HepG2 (cell line): Measurements from ENCODE around the gene CPT1C. TPM values are rescaled to one million over a fixed set of nuclear protein-coding genes. Genes with fewer than 3 reads are reported as not detected.
A peak's percentile ranks its signal among the peaks of the same experiment; 100 is the strongest.

Experiments
- AGO2 ChIP-seq: fragments of 200-400 bp; formaldehyde crosslinking; optimal IDR thresholded peaks from 2 replicates; pipeline ENCODE3; 2017; ENCODE audit warnings: mild to moderate bottlenecking, low read depth, low read length, moderate library complexity
- FOXA1 ChIP-seq, 2 experiments: fragments of 450-650 bp in 1 of 2; sonication (generic) in 1 of 2; formaldehyde crosslinking in 1 of 2; IDR thresholded peaks; 2 replicates each; pipeline versions ENCODE4 v1.4.0 to v1.6.1; 2016 to 2020; ENCODE audit warnings: missing genetic modification reagents in 1 of 2
- HNRNPL ChIP-seq: fragments of 200-400 bp; formaldehyde crosslinking; IDR thresholded peaks from 2 replicates; pipeline ENCODE4 v1.6.1; 2017; ENCODE audit warnings: mild to moderate bottlenecking, low read depth, low read length
- MXD4 ChIP-seq: IDR thresholded peaks from 2 replicates; pipeline ENCODE4 v1.6.1; 2016; ENCODE audit warnings: mild to moderate bottlenecking, missing biosample characterization, missing genetic modification reagents
- PAF1 ChIP-seq: IDR thresholded peaks from 2 replicates; pipeline ENCODE4 v1.6.1; 2016; ENCODE audit warnings: missing genetic modification reagents, missing compliant biosample characterization
- SP1 ChIP-seq, 2 experiments: fragments of 450-650 bp in 1 of 2; sonication (generic) in 1 of 2; formaldehyde crosslinking in 1 of 2; IDR thresholded peaks; 2 replicates each; pipeline versions ENCODE4 v1.4.0 to v1.6.1; 2016 to 2020; ENCODE audit warnings: missing genetic modification reagents in 1 of 2
- TGIF2 ChIP-seq: IDR thresholded peaks from 2 replicates; pipeline ENCODE4 v1.6.1; 2016; ENCODE audit warnings: control low read depth, missing compliant biosample characterization
- ZMAT3 ChIP-seq: sonication (generic); formaldehyde crosslinking; conservative IDR thresholded peaks from 2 replicates; pipeline ENCODE4 v1.7.0; 2021; ENCODE audit warnings: missing genetic modification reagents
- ZNF652 ChIP-seq: IDR thresholded peaks from 2 replicates; pipeline ENCODE4 v1.6.1; 2016; ENCODE audit warnings: low read depth, borderline replicate concordance
- polyA plus RNA-seq, 8 experiments: library from polyadenylated mRNA; depleted of rRNA in 3 of 8; stranded (reverse) in 7 of 8; unstranded in 1 of 8; fragments of >200 nt; fragmentation: Illumina TruSeq in 4 of 8; extraction: Trizol in 4 of 8; gene quantifications; 2 replicates each; pipeline versions ENCODE4 v1.2.1 to v1.2.3, GENCODE V29; 2011 to 2016; ENCODE audit warnings: low read depth in 4 of 8, missing spikeins in 1 of 8, mixed read lengths in 1 of 8; ENCODE audit not compliant: insufficient read depth in 1 of 8
- total RNA-seq, 5 experiments: library from RNA; depleted of rRNA; stranded (reverse); fragments of >200 nt; fragmentation: Illumina TruSeq; extraction: Trizol; gene quantifications; 2 replicates each; pipeline ENCODE4 v1.2.3, GENCODE V29; 2016; ENCODE audit warnings: low read depth in 1 of 5
- TF ChIP-seq, protein P1 (sequence below): sonication (generic); formaldehyde crosslinking; IDR thresholded peaks from 2 replicates; pipeline ENCODE4 v1.4.0; 2020; ENCODE audit warnings: missing genetic modification reagents, mild to moderate bottlenecking, borderline replicate concordance
- TF ChIP-seq, protein P2 (sequence below): sonication (generic); formaldehyde crosslinking; IDR thresholded peaks from 2 replicates; pipeline ENCODE4 v1.4.0; 2020; ENCODE audit warnings: missing genetic modification reagents
- TF ChIP-seq, protein P3 (sequence below): sonication (generic); formaldehyde crosslinking; IDR thresholded peaks from 2 replicates; pipeline ENCODE4 v1.4.0; 2020; ENCODE audit warnings: missing genetic modification reagents
- TF ChIP-seq, protein P4 (sequence below): sonication (generic); formaldehyde crosslinking; IDR thresholded peaks from 2 replicates; pipeline ENCODE4 v1.4.0; 2020; ENCODE audit warnings: mild to moderate bottlenecking, missing genetic modification reagents
- TF ChIP-seq, protein P5 (sequence below): sonication (generic); formaldehyde crosslinking; IDR thresholded peaks from 2 replicates; pipeline ENCODE4 v1.4.0; 2020; ENCODE audit warnings: missing genetic modification reagents
- TF ChIP-seq, protein P6 (sequence below): sonication (generic); formaldehyde crosslinking; IDR thresholded peaks from 2 replicates; pipeline ENCODE4 v1.5.0; 2020; ENCODE audit warnings: mild to moderate bottlenecking, missing genetic modification reagents

CPT1C gene
- total and polyA plus RNA-seq, 2 of the 13 experiments (the other 11 are each of a cell fraction or from before 2014, with no cell fraction given): 0.18 TPM; not detected in 1

DNA sequence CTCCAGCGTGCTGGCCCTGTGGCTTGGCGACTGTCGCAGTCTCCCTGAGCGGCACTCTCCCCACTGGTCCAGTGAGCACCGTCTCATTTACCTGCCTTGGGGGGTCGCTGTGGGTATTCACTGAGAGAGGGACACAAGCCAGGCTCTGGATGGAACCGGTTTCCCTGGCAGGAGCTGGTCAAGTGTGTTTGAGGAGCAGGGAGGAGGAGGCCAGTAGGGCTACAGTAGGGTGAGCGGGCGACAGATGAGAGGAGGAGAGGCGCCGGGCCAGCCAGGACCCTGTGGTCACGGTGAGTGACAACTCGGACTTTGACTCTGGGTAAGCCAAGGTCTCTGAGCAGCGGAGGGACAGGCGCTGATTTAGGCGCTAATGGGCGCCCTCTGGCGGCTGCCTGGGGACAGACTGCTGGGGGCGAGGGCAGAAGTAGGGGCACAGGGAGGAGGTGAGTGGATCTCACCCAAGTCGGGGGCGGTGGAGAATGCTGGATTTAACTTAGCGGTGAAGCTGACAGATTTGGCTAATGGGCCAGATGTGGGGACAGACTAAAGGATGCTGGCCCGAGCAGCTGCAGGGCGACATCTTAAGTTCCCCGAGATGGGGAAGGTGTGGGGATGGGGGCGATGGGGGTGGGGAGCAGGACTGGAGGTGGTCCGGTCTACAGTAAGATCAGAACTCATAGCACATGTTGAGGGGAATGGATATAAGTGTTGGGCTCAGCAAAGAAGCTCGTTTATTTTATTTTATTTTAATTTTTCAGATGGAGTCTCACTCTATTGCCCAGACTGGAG lies 18.6 kb upstream of the CPT1C start (continued):
- TF ChIP-seq AGO2 (peak; percentile 38), ZNF652 (CRISPR knock-in tag) (no peak), SP1 (IDR thresholded peaks at IDR 0.05) (no peak), SP1 (CRISPR knock-in tag; IDR thresholded peaks at IDR 0.05) (peak; percentile 41), PAF1 (CRISPR knock-in tag) (no peak), MXD4 (CRISPR knock-in tag) (peak; percentile 77), TGIF2 (CRISPR knock-in tag) (no peak; the same call in 1 of the 2 replicates), HNRNPL (peak; percentile 70; the same call in 1 of the 2 replicates), FOXA1 (IDR thresholded peaks at IDR 0.05) (no peak), FOXA1 (CRISPR knock-in tag; IDR thresholded peaks at IDR 0.05) (peak; percentile 6; the same call in 1 of the 2 replicates), ZMAT3 (CRISPR knock-in tag) (0 out of 2 replicates have a peak, but pooled peaks have one; percentile 19)
- TF ChIP-seq, protein P1, sequence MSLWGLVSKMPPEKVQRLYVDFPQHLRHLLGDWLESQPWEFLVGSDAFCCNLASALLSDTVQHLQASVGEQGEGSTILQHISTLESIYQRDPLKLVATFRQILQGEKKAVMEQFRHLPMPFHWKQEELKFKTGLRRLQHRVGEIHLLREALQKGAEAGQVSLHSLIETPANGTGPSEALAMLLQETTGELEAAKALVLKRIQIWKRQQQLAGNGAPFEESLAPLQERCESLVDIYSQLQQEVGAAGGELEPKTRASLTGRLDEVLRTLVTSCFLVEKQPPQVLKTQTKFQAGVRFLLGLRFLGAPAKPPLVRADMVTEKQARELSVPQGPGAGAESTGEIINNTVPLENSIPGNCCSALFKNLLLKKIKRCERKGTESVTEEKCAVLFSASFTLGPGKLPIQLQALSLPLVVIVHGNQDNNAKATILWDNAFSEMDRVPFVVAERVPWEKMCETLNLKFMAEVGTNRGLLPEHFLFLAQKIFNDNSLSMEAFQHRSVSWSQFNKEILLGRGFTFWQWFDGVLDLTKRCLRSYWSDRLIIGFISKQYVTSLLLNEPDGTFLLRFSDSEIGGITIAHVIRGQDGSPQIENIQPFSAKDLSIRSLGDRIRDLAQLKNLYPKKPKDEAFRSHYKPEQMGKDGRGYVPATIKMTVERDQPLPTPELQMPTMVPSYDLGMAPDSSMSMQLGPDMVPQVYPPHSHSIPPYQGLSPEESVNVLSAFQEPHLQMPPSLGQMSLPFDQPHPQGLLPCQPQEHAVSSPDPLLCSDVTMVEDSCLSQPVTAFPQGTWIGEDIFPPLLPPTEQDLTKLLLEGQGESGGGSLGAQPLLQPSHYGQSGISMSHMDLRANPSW (CRISPR knock-in tag): no peak
- TF ChIP-seq, protein P2, sequence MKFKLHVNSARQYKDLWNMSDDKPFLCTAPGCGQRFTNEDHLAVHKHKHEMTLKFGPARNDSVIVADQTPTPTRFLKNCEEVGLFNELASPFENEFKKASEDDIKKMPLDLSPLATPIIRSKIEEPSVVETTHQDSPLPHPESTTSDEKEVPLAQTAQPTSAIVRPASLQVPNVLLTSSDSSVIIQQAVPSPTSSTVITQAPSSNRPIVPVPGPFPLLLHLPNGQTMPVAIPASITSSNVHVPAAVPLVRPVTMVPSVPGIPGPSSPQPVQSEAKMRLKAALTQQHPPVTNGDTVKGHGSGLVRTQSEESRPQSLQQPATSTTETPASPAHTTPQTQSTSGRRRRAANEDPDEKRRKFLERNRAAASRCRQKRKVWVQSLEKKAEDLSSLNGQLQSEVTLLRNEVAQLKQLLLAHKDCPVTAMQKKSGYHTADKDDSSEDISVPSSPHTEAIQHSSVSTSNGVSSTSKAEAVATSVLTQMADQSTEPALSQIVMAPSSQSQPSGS: 0 out of 2 replicates have a peak, but pooled peaks have one; percentile 39
- TF ChIP-seq, protein P3, sequence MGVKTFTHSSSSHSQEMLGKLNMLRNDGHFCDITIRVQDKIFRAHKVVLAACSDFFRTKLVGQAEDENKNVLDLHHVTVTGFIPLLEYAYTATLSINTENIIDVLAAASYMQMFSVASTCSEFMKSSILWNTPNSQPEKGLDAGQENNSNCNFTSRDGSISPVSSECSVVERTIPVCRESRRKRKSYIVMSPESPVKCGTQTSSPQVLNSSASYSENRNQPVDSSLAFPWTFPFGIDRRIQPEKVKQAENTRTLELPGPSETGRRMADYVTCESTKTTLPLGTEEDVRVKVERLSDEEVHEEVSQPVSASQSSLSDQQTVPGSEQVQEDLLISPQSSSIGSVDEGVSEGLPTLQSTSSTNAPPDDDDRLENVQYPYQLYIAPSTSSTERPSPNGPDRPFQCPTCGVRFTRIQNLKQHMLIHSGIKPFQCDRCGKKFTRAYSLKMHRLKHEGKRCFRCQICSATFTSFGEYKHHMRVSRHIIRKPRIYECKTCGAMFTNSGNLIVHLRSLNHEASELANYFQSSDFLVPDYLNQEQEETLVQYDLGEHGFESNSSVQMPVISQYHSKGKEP (CRISPR knock-in tag): no peak
- TF ChIP-seq, protein P4, sequence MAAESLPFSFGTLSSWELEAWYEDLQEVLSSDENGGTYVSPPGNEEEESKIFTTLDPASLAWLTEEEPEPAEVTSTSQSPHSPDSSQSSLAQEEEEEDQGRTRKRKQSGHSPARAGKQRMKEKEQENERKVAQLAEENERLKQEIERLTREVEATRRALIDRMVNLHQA (CRISPR knock-in tag): no peak
- TF ChIP-seq, protein P5, sequence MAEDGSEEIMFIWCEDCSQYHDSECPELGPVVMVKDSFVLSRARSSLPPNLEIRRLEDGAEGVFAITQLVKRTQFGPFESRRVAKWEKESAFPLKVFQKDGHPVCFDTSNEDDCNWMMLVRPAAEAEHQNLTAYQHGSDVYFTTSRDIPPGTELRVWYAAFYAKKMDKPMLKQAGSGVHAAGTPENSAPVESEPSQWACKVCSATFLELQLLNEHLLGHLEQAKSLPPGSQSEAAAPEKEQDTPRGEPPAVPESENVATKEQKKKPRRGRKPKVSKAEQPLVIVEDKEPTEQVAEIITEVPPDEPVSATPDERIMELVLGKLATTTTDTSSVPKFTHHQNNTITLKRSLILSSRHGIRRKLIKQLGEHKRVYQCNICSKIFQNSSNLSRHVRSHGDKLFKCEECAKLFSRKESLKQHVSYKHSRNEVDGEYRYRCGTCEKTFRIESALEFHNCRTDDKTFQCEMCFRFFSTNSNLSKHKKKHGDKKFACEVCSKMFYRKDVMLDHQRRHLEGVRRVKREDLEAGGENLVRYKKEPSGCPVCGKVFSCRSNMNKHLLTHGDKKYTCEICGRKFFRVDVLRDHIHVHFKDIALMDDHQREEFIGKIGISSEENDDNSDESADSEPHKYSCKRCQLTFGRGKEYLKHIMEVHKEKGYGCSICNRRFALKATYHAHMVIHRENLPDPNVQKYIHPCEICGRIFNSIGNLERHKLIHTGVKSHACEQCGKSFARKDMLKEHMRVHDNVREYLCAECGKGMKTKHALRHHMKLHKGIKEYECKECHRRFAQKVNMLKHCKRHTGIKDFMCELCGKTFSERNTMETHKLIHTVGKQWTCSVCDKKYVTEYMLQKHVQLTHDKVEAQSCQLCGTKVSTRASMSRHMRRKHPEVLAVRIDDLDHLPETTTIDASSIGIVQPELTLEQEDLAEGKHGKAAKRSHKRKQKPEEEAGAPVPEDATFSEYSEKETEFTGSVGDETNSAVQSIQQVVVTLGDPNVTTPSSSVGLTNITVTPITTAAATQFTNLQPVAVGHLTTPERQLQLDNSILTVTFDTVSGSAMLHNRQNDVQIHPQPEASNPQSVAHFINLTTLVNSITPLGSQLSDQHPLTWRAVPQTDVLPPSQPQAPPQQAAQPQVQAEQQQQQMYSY (CRISPR knock-in tag): 0 out of 2 replicates have a peak, but pooled peaks have one; percentile 36
- TF ChIP-seq, protein P6, sequence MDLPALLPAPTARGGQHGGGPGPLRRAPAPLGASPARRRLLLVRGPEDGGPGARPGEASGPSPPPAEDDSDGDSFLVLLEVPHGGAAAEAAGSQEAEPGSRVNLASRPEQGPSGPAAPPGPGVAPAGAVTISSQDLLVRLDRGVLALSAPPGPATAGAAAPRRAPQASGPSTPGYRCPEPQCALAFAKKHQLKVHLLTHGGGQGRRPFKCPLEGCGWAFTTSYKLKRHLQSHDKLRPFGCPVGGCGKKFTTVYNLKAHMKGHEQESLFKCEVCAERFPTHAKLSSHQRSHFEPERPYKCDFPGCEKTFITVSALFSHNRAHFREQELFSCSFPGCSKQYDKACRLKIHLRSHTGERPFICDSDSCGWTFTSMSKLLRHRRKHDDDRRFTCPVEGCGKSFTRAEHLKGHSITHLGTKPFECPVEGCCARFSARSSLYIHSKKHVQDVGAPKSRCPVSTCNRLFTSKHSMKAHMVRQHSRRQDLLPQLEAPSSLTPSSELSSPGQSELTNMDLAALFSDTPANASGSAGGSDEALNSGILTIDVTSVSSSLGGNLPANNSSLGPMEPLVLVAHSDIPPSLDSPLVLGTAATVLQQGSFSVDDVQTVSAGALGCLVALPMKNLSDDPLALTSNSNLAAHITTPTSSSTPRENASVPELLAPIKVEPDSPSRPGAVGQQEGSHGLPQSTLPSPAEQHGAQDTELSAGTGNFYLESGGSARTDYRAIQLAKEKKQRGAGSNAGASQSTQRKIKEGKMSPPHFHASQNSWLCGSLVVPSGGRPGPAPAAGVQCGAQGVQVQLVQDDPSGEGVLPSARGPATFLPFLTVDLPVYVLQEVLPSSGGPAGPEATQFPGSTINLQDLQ (CRISPR knock-in tag): no peak
